ENCODE measurements around the gene KRTAP9-8.

GRCh38 chr17:41278176-41278955 lies 40.6 kb downstream of the KRTAP9-8 start:
- TF ChIP-seq EZH2 (IDR thresholded peaks at IDR 0.05; ENCODE audit: insufficient read depth, poor library complexity, severe bottlenecking), result no peak
- no peak for TF ChIP-seq EZH2phosphoT487 (IDR thresholded peaks at IDR 0.05; ENCODE audit: insufficient read depth, low read depth)
